ENCODE results near the gene DOHH. TPM values are rescaled to one million over a fixed set of nuclear protein-coding genes. Genes with fewer than 3 reads are reported as not detected.

The DOHH gene
- polyA plus RNA-seq, 2 of the 4 experiments (the other 2 are of a cell fraction) = 4.6 to 13.3 TPM

GRCh38 chr19:3526507-3527237 is 26.2 kb upstream of the DOHH start:
- H3K9me3 ChIP-seq = no peaks in the 10 kb centered on the region
- TF ChIP-seq HMGXB4 (CRISPR knock-in tag; IDR thresholded peaks at IDR 0.05; ENCODE audit: borderline replicate concordance) (no peak), ZC3H11A (IDR thresholded peaks at IDR 0.05) (no peak), REST (IDR thresholded peaks at IDR 0.05) (no peak), HOXB13 (CRISPR knock-in tag; IDR thresholded peaks at IDR 0.05; ENCODE audit: low read depth) (no peak), RNF2 (IDR thresholded peaks at IDR 0.05; ENCODE audit: borderline replicate concordance, low read depth) (no peak)
- no peaks in the 10 kb centered on the region for H3K4me1 ChIP-seq
- H3K27ac ChIP-seq = no peak overlapping the region
- 96% methylated on average over 15 of the region's 28 CpGs for WGBS (ENCODE audit: missing lambda C conversion rate)
- FAIRE-seq (no peak), DNase-seq (ENCODE audit: low read depth in 1 of 2, low spot score in 1 of 2) (no peak), ATAC-seq (no peak)
- no peak overlapping the region for H3K4me2 ChIP-seq
- H3K4me3 ChIP-seq = no peak overlapping the region
- CTCF ChIA-PET = interaction anchor here (0.9 to 1.3 kb wide), 4 partner anchors 10 to 97 kb away, joined by 3 to 5 read pairs (median 3); partner anchors contain the start of gene GIPC3
- POLR2A ChIA-PET = no interaction called here

GRCh38 chr19:3524904-3525451 is 24.5 kb upstream of the DOHH start:
- Histone ChIP-seq H3K4me3 (no peak overlapping the region), H3K27ac (no peak overlapping the region), H3K9me3 (no peaks in the 10 kb centered on the region), H3K4me1 (no peaks in the 10 kb centered on the region), H3K4me2 (no peak overlapping the region)
- DNase-seq (ENCODE audit: low read depth in 1 of 2, low spot score in 1 of 2) (no peak), ATAC-seq (no peak), FAIRE-seq (no peak)
- TF ChIP-seq ZNF302 (CRISPR knock-in tag; IDR thresholded peaks at IDR 0.05) (no peak), PHF8 (IDR thresholded peaks at IDR 0.05; ENCODE audit: borderline replicate concordance, low read depth) (no peak), RNF2 (IDR thresholded peaks at IDR 0.05; ENCODE audit: borderline replicate concordance, low read depth) (no peak), EP300 (IDR thresholded peaks at IDR 0.05) (no peak), CBX2 (IDR thresholded peaks at IDR 0.05; ENCODE audit: borderline replicate concordance, low read depth) (no peak), RCOR1 (IDR thresholded peaks at IDR 0.05; ENCODE audit: low read depth, low read length) (no peak), HES2 (IDR thresholded peaks at IDR 0.05) (no peak), POLR2A (IDR thresholded peaks at IDR 0.05; ENCODE audit: low read length) (no peak), CTCF (IDR thresholded peaks at IDR 0.05) (no peak), FOXS1 (CRISPR knock-in tag; IDR thresholded peaks at IDR 0.05) (no peak)
- CTCF ChIA-PET = interaction anchor here (0.6 kb wide), 1 partner anchor 50 kb away, joined by 3 read pairs; no protein-coding TSS in a partner anchor
- POLR2A ChIA-PET = no interaction called here
- 92% methylated on average over 20 of the region's 20 CpGs for WGBS (ENCODE audit: missing lambda C conversion rate)

Measured in A549 (cell line).